C1 segment of cervical spinal cord (tissue), 14 donors: ENCODE measurements around the gene KLF11.
A peak's percentile ranks its signal among the peaks of the same experiment; 100 is the strongest.

Experiments used
- DNase-seq, 14 donors: peaks; one replicate each; lab custom pipeline; 2025; lab: John Stamatoyannopoulos, UW

Gene KLF11

GRCh38 chr2:10062931-10063365, 19.6 kb downstream of the KLF11 start:
- no peak for DNase-seq

- DNase-seq = no peak
These were observed 20.2 kb downstream of the KLF11 start for GRCh38 chr2:10063566-10063965.

- no peak for DNase-seq
These were observed 21.8 kb downstream of the KLF11 start for GRCh38 chr2:10064932-10065772.

- DNase-seq = no peak
These were observed 22.4 kb downstream of the KLF11 start for GRCh38 chr2:10065773-10066055.

GRCh38 chr2:10067330-10067729, 24.0 kb downstream of the KLF11 start:
- no peak for DNase-seq

GRCh38 chr2:10067881-10068280, 24.5 kb downstream of the KLF11 start:
- no peak for DNase-seq

- no peak for DNase-seq
These were observed 27.8 kb downstream of the KLF11 start for GRCh38 chr2:10071176-10071575.

GRCh38 chr2:10071595-10071994, 28.2 kb downstream of the KLF11 start:
- no peak for DNase-seq

GRCh38 chr2:10072656-10073480, 29.5 kb downstream of the KLF11 start:
- peak in 13 of 14 donors; percentile 29 to 82 (median 55) for DNase-seq

- DNase-seq = no peak
These were observed 30.4 kb downstream of the KLF11 start for GRCh38 chr2:10073706-10074105.

GRCh38 chr2:10075101-10075500, 31.8 kb downstream of the KLF11 start:
- DNase-seq = no peak

- no peak for DNase-seq
These were observed 32.3 kb downstream of the KLF11 start for GRCh38 chr2:10075571-10076209.

- DNase-seq = no peak
These were observed 33.2 kb downstream of the KLF11 start for GRCh38 chr2:10076511-10076910.

- no peak for DNase-seq
These were observed 33.7 kb downstream of the KLF11 start for GRCh38 chr2:10076988-10077527.

- no peak for DNase-seq
These were observed 34.7 kb downstream of the KLF11 start for GRCh38 chr2:10078001-10078400.

- DNase-seq = peak in 3 of 14 donors; percentile 25 to 87 (median 40)
These were observed 35.4 kb downstream of the KLF11 start for GRCh38 chr2:10078704-10079265.

- peak in 5 of 14 donors; percentile 28 to 62 (median 40) for DNase-seq
These were observed 36.0 kb downstream of the KLF11 start for GRCh38 chr2:10079266-10079869.

- DNase-seq = peak in 5 of 14 donors; percentile 19 to 61 (median 34)
These were observed 36.7 kb downstream of the KLF11 start, which contains the start of gene CYS1 for GRCh38 chr2:10079870-10080535. CYS1 (minus strand) TSS chr2:10080411; CDS start chr2:10080223, 188 bp downstream.

GRCh38 chr2:10080536-10081304, 37.4 kb downstream of the KLF11 start:
- DNase-seq = peak in 2 of 14 donors; percentile 48 to 54

GRCh38 chr2:10083046-10083445, 39.7 kb downstream of the KLF11 start:
- no peak for DNase-seq
